Colonic mucosa (tissue), 4 donors: ENCODE measurements around the gene KCNN4. TPM values are rescaled to one million over a fixed set of nuclear protein-coding genes. Genes with fewer than 3 reads are reported as not detected.

Experiments
- DNase-seq: peaks from one replicate; pipeline ENCODE4 v3.0.0-alpha.2; 2020
- H3K27ac ChIP-seq: fragments of 200-600 bp; one replicate; pipeline ENCODE4 v1.8.0; 2021
- H3K27me3 ChIP-seq: fragments of 200-600 bp; one replicate; pipeline ENCODE4 v1.8.0; 2021
- H3K36me3 ChIP-seq: fragments of 200-600 bp; one replicate; pipeline ENCODE4 v1.8.0; 2021
- H3K4me1 ChIP-seq: fragments of 200-600 bp; one replicate; pipeline ENCODE4 v1.8.0; 2021; ENCODE audit warnings: mild to moderate bottlenecking
- H3K4me3 ChIP-seq: fragments of 200-600 bp; one replicate; pipeline ENCODE4 v1.8.0; 2021
- H3K9ac ChIP-seq, 2 donors: one replicate each; pipeline ENCODE4 v1.7.0; 2013; ENCODE audit warnings: control low read depth in 2 of 2, low read depth in 2 of 2, low read length in 2 of 2
- H3K9me3 ChIP-seq: fragments of 200-600 bp; one replicate; pipeline ENCODE4 v1.8.0; 2021
- CTCF ChIP-seq: fragments of 200-600 bp; IDR thresholded peaks from one replicate; pipeline ENCODE4 v1.8.0; 2022; ENCODE audit warnings: antibody characterized with exemption, mild to moderate bottlenecking
- intact Hi-C: fragments of 100-400 bp; cut with DNase I; formaldehyde crosslinking; loops from one replicate; pipeline ENCODE4 v1.14.1; 2022
- total RNA-seq, 2 donors: library from RNA; stranded (reverse); fragmentation: NEBNext Ultra II Directional in 1 of 2; extraction: Animal tissue kit (Norgen Biotek cat#: 25700) in 1 of 2; gene quantifications; one replicate each; pipeline ENCODE4 v1.2.1, GENCODE V29; 2021
- donor health status: healthy.
- donor health status: DM: no; HTN: no; CAD: no.
- donor health status: DM: no; HTN: no; CAD: no.

Gene KCNN4
- total RNA-seq, 2 donors from 2014 or later = 25.4 to 60.9 TPM

- intact Hi-C loops = loop anchor here (2.0 kb wide), 1 partner anchor 38 kb away; no protein-coding TSS in a partner anchor
- H3K4me3 ChIP-seq = no peak overlapping the region
- H3K4me1 ChIP-seq = peaks cover 7% of the 10 kb centered on the region
- no peaks in the 10 kb centered on the region for H3K9me3 ChIP-seq
- no peaks in the 10 kb centered on the region for H3K27me3 ChIP-seq
- no peaks in the 10 kb centered on the region for H3K36me3 ChIP-seq
- peak overlapping the region in 1 of 2 donors; percentile 69 for H3K9ac ChIP-seq
- TF ChIP-seq CTCF = no peak
- peak; percentile 73 for DNase-seq
- H3K27ac ChIP-seq = no peak overlapping the region
Observed at GRCh38 chr19:43784241-43784980, 3.6 kb upstream of the KCNN4 start.

GRCh38 chr19:43783636-43784035 lies 2.9 kb upstream of the KCNN4 start:
- Histone ChIP-seq H3K9me3 (no peaks in the 10 kb centered on the region), H3K27me3 (no peaks in the 10 kb centered on the region), H3K27ac (peak overlapping the region; percentile 3), H3K9ac (peak overlapping the region; percentile 0 to 69), H3K36me3 (no peaks in the 10 kb centered on the region), H3K4me3 (no peak overlapping the region), H3K4me1 (peaks cover 14% of the 10 kb centered on the region)
- no peak for TF ChIP-seq CTCF
- intact Hi-C loops = loop anchor here (2.0 kb wide), 1 partner anchor 37 kb away; no protein-coding TSS in a partner anchor
- DNase-seq = no peak

- H3K9ac ChIP-seq = peak overlapping the region in 1 of 2 donors; percentile 67
- DNase-seq = peak; percentile 85
- TF ChIP-seq CTCF = no peak
- H3K27me3 ChIP-seq = no peaks in the 10 kb centered on the region
- no peak overlapping the region for H3K27ac ChIP-seq
- H3K4me3 ChIP-seq = no peak overlapping the region
- no peaks in the 10 kb centered on the region for H3K36me3 ChIP-seq
- intact Hi-C loops = no loop called here
- H3K4me1 ChIP-seq = peaks cover 20% of the 10 kb centered on the region
- H3K9me3 ChIP-seq = no peaks in the 10 kb centered on the region
Observed at GRCh38 chr19:43782689-43783231, 2.0 kb upstream of the KCNN4 start.

GRCh38 chr19:43782311-43782660 lies 1.5 kb upstream of the KCNN4 start:
- no peak for DNase-seq
- intact Hi-C loops = no loop called here

More at GRCh38 chr19:43782311-43782660, 1.5 kb upstream of the KCNN4 start:
- H3K9ac ChIP-seq = peak overlapping the region in 1 of 2 donors; percentile 67
- peaks cover 24% of the 10 kb centered on the region for H3K4me1 ChIP-seq
- no peaks in the 10 kb centered on the region for H3K36me3 ChIP-seq
- no peak for TF ChIP-seq CTCF
- no peaks in the 10 kb centered on the region for H3K9me3 ChIP-seq
- H3K27me3 ChIP-seq = no peaks in the 10 kb centered on the region
- H3K4me3 ChIP-seq = no peak overlapping the region
- no peak overlapping the region for H3K27ac ChIP-seq
